Coronary artery (tissue), 2 donors: ENCODE results near the gene ACTN1.

Experiments used
- DNase-seq: peaks from one replicate; pipeline ENCODE4 v3.0.0-alpha.2; 2017; ENCODE audit warnings: low spot score
- H3K27ac ChIP-seq, 2 donors: fragments of 200-600 bp; sonication (generic); one replicate each; pipeline ENCODE4 v1.5.1; 2016 to 2019
- H3K4me3 ChIP-seq: fragments of 200-600 bp; sonication (generic); 2 replicates; pipeline ENCODE4 v1.5.1; 2016; ENCODE audit warnings: mild to moderate bottlenecking, moderate library complexity
- CTCF ChIP-seq: fragments of 200-600 bp; sonication (generic); IDR thresholded peaks from one replicate; pipeline ENCODE4 v1.5.1; 2019; ENCODE audit warnings: antibody characterized with exemption

Gene ACTN1

DNA sequence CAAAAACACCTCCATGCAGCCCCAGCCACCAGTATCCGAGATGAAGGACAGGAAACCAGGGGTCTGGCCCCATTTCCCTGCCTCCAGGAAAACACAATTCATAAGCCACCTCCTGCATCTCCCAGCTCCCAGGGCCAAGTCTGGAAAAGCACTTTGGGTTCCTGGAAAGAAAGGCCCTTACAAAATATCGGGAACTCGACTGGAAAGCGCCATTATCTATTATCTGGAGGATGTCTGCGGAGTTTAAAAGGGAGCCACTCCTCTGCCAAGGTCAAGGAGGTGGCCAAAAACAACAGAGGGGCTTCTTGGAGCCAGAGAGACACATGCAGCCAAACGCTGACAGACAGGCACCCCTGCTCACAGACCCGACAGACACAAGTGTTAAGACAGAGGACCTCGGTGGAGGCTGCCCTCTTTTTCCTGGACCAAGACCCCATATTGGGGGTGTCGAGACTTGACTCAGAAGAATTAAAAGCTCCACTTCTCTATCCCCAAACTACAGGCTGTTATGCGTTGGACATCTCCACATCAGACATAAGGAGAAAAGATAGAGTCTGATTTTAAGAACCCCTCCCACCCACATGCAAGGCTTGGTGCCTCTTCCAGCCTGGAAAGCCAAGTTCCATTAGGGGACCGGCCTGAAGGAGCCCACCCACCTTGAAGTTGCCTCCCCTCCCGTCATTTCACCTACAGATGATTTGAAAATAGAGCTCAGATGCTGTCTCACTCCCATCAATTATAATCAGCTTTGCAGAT, 9.6 kb downstream of the ACTN1 start:
- Histone ChIP-seq H3K27ac (peak overlapping the region; percentile 71 to 77), H3K4me3 (peak overlapping the region; percentile 6)
- DNase-seq = no peak
- TF ChIP-seq CTCF = no peak

- no peak for DNase-seq
- Histone ChIP-seq H3K4me3 (peak overlapping the region; percentile 28), H3K27ac (peak overlapping the region; percentile 70 to 85)
- no peak for TF ChIP-seq CTCF
Measured at GRCh38 chr14:68968721-68969120, 10.4 kb downstream of the ACTN1 start.

- peak overlapping the region; percentile 28 for H3K4me3 ChIP-seq
- no peak for DNase-seq
- TF ChIP-seq CTCF = no peak
- H3K27ac ChIP-seq = peak overlapping the region; percentile 70 to 85
Measured at GRCh38 chr14:68968051-68968450, 11.1 kb downstream of the ACTN1 start.

DNA sequence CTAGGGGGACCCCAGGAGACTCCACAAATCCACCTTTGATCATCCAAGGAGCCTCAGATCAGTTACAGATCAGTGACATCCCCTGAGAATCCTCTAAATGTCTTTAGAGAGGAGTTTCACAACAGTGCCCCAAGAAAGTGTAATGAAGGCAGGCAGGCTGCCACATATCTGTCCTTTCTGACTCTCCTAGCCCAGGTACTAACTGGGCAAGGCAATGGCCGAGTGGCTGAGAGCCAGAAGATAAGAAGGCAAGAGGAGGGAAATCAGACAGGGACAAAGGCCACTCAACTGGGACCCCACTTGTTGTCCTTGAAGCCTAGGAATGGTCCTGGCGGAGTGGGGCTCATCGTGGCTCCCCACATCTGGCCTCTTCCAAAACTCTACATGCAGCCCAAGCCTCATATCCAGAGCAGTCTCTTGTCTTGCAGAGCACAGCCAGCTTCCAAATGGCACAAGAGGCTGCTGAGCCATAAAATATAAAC, 11.6 kb downstream of the ACTN1 start:
- TF ChIP-seq CTCF = no peak
- peak overlapping the region; percentile 70 to 85 for H3K27ac ChIP-seq
- no peak for DNase-seq
- H3K4me3 ChIP-seq = peak overlapping the region; percentile 33

DNA sequence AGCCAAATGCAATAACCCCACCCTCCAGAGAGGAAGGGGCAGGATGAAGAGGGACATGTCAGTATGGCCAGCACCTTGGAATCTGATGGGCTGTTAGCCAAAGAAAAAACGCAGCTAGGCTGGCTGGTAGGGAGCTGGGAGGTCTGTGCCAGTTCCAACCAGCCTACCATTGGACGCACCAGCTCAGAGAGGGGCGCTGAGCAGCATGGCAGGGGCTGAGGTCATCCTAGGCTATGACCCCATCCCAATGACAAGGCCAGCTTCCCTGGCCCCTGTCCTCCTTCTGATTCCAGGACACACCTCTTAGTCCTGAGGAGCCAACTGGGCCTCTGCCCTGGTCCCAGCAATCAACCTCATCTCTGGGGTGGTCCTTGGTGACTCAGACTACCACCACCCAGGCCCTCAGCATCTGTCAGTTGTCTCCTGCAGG, 12.2 kb downstream of the ACTN1 start:
- peak overlapping the region; percentile 70 to 85 for H3K27ac ChIP-seq
- H3K4me3 ChIP-seq = peak overlapping the region; percentile 33
- DNase-seq = no peak
- no peak for TF ChIP-seq CTCF

DNA sequence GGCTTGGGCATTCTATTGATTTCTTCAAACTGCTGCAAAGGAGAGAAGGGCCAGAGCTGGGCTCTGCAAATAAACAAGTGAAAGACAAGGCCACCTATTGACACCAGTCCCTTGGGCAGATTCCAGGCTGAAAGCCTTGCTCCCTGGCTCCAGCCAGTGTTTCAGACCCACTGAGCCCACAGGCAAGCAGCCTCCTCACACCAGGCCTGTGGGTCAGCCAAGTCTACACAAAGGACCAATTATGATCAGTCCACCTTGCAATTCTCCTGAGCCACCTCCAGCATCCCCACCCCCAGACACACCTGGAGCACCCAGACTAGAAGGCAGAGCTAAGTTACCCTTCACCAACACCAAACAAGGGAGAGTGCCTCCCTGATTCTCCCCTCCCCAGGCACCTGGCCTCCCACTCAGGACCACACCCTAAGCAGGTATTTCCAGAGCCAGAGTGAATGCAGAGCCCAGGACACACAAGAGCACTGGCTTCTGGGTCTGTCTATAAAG, 13.8 kb downstream of the ACTN1 start:
- no peak for DNase-seq
- TF ChIP-seq CTCF = no peak
- Histone ChIP-seq H3K4me3 (peak overlapping the region; percentile 30), H3K27ac (peak overlapping the region; percentile 70 to 85)
